ENCODE measurements around the gene SMIM43. TPM values are rescaled to one million over a fixed set of nuclear protein-coding genes. Genes with fewer than 3 reads are reported as not detected.

Gene SMIM43
- total and polyA plus RNA-seq, 2 donors (not counting 3 experiments of a cell fraction or from before 2014, with no cell fraction given) = 0.18 TPM; not detected in 1

- peak; percentile 33 for FAIRE-seq
- Histone ChIP-seq H3K79me2 (ENCODE audit: control insufficient read depth, insufficient read depth, low read length) (no peaks in the 10 kb centered on the region), H3K27me3 (ENCODE audit: control insufficient read depth in 2 of 2, insufficient read depth in 2 of 2, low read length in 2 of 2) (peaks cover 28 to 35% of the 10 kb centered on the region in 2 experiments), H3K9me1 (replicated peaks; ENCODE audit: control insufficient read depth, extremely low read depth, insufficient read depth, low read length) (no peaks in the 10 kb centered on the region), H3K9ac (replicated peaks; ENCODE audit: extremely low read depth, insufficient read depth, low read length) (no peak overlapping the region), H3K9me3 (replicated peaks; ENCODE audit: control insufficient read depth, insufficient read depth, low read length) (no peaks in the 10 kb centered on the region), H4K20me1 (replicated peaks; ENCODE audit: control insufficient read depth, extremely low read depth, insufficient read depth, low read length) (no peaks in the 10 kb centered on the region), H3K4me1 (ENCODE audit: control insufficient read depth, extremely low read depth, insufficient read depth, low read length) (peaks cover 5% of the 10 kb centered on the region), H3K27ac (ENCODE audit: insufficient read depth, low read depth, low read length) (no peak overlapping the region), H3K4me2 (ENCODE audit: insufficient read depth, low read length) (peak overlapping the region; percentile 72), H3K4me3 (replicated peaks in 1 of 3; ENCODE audit: insufficient read depth in 1 of 3, low read depth in 1 of 3, low read length in 3 of 3) (peak overlapping the region; percentile 51 to 54 (median 52)), H3K36me3 (ENCODE audit: control insufficient read depth in 2 of 2, extremely low read depth in 1 of 2, insufficient read depth in 2 of 2, low read length in 2 of 2) (no peaks in the 10 kb centered on the region), H2AFZ (ENCODE audit: low read depth, low read length) (peak overlapping the region; percentile 78)
- TF ChIP-seq MAX (IDR thresholded peaks at IDR 0.05; ENCODE audit: insufficient read depth, insufficient read length) (no peak), EZH2 (IDR thresholded peaks at IDR 0.05; ENCODE audit: borderline replicate concordance, low read depth, low read length, severe bottlenecking) (peak; percentile 4)
- BruUV-seq (replicated peaks) = no TSS peak
- intact Hi-C loops (cut with micrococcal nuclease) (no loop called here), dilution Hi-C loops (cut with MboI; ENCODE audit: extremely low pct_ligation_motif_present, low sequenced_read_pairs) (no loop called here)
- ChIA-PET POLR2A (no interaction called here), CTCF (interaction anchor here (0.9 to 2.8 kb wide), 9 partner anchors 13 to 303 kb away, joined by 3 to 10 read pairs (median 4); no protein-coding TSS in a partner anchor)
- DNase-seq (ENCODE audit: low read depth, low spot score) = peak; percentile 4
Measured at GRCh38 chr4:121765368-121765705, 373 bp upstream of the SMIM43 start.

GRCh38 chr4:121764303-121764701, 662 bp downstream of the SMIM43 start:
- peak overlapping the region; percentile 78 for H2AFZ ChIP-seq (ENCODE audit: low read depth, low read length)
- intact Hi-C loops (cut with micrococcal nuclease) (no loop called here), dilution Hi-C loops (cut with MboI; ENCODE audit: extremely low pct_ligation_motif_present, low sequenced_read_pairs) (no loop called here)
- no peak overlapping the region for H3K27ac ChIP-seq (ENCODE audit: insufficient read depth, low read depth, low read length)
- H3K4me1 ChIP-seq (ENCODE audit: control insufficient read depth, extremely low read depth, insufficient read depth, low read length) = peaks cover 5% of the 10 kb centered on the region
- peak overlapping the region in 2 of 3 experiments; percentile 51 to 52 for H3K4me3 ChIP-seq (replicated peaks in 1 of 3; ENCODE audit: insufficient read depth in 1 of 3, low read depth in 1 of 3, low read length in 3 of 3)
- CTCF ChIA-PET = interaction anchor here (1.1 to 2.8 kb wide), 7 partner anchors 14 to 302 kb away, joined by 3 to 10 read pairs (median 4); no protein-coding TSS in a partner anchor
- no peak for TF ChIP-seq EZH2 (IDR thresholded peaks at IDR 0.05; ENCODE audit: borderline replicate concordance, low read depth, low read length, severe bottlenecking)
- no peak for TF ChIP-seq POLR2A (IDR thresholded peaks at IDR 0.05; ENCODE audit: low read depth, low read length)
- no peak for TF ChIP-seq POLR2AphosphoS5 (IDR thresholded peaks at IDR 0.05; ENCODE audit: insufficient read depth, low read depth, low read length)
- TF ChIP-seq MAX (IDR thresholded peaks at IDR 0.05; ENCODE audit: insufficient read depth, insufficient read length) = no peak
- no peak for TF ChIP-seq MYC (IDR thresholded peaks at IDR 0.05; ENCODE audit: low read depth, low read length)
- TF ChIP-seq JUN (IDR thresholded peaks at IDR 0.05; ENCODE audit: borderline replicate concordance, insufficient read depth, insufficient read length, low read depth) = no peak
- TF ChIP-seq GATA2 (IDR thresholded peaks at IDR 0.05; ENCODE audit: insufficient read depth, insufficient read length, low read depth, low read length) = no peak
- no peak for TF ChIP-seq FOS (IDR thresholded peaks at IDR 0.05; ENCODE audit: borderline replicate concordance, insufficient read depth, low read length)
- TF ChIP-seq CTCF (IDR thresholded peaks at IDR 0.05; ENCODE audit: extremely low read depth in 1 of 2, insufficient read depth in 1 of 2, low read depth in 1 of 2, low read length in 2 of 2) = no peak
- no peaks in the 10 kb centered on the region for H3K9me1 ChIP-seq (replicated peaks; ENCODE audit: control insufficient read depth, extremely low read depth, insufficient read depth, low read length)
- no peaks in the 10 kb centered on the region for H3K36me3 ChIP-seq (ENCODE audit: control insufficient read depth in 2 of 2, extremely low read depth in 1 of 2, insufficient read depth in 2 of 2, low read length in 2 of 2)
- FAIRE-seq (no peak), DNase-seq (ENCODE audit: low read depth, low spot score) (peak; percentile 15)
- H3K9ac ChIP-seq (replicated peaks; ENCODE audit: extremely low read depth, insufficient read depth, low read length) = peak overlapping the region; percentile 8
- POLR2A ChIA-PET = interaction anchor here (0.5 kb wide), 1 partner anchor 46 kb away, joined by 3 read pairs; no protein-coding TSS in a partner anchor
- peaks cover 24 to 35% of the 10 kb centered on the region in 2 experiments for H3K27me3 ChIP-seq (ENCODE audit: control insufficient read depth in 2 of 2, insufficient read depth in 2 of 2, low read length in 2 of 2)
- H3K9me3 ChIP-seq (replicated peaks; ENCODE audit: control insufficient read depth, insufficient read depth, low read length) = no peaks in the 10 kb centered on the region
- no peaks in the 10 kb centered on the region for H3K79me2 ChIP-seq (ENCODE audit: control insufficient read depth, insufficient read depth, low read length)
- peak overlapping the region; percentile 72 for H3K4me2 ChIP-seq (ENCODE audit: insufficient read depth, low read length)
- BruUV-seq (replicated peaks) = no TSS peak
- no peaks in the 10 kb centered on the region for H4K20me1 ChIP-seq (replicated peaks; ENCODE audit: control insufficient read depth, extremely low read depth, insufficient read depth, low read length)

Data from endothelial cell of umbilical vein (primary cell).